Measurements from ENCODE around the gene TNP2. TPM values are rescaled to one million over a fixed set of nuclear protein-coding genes. Genes with fewer than 3 reads are reported as not detected.

TNP2 gene
- polyA plus RNA-seq, 1 of the 3 experiments (the other 2 are of a cell fraction) = not detected

DNA sequence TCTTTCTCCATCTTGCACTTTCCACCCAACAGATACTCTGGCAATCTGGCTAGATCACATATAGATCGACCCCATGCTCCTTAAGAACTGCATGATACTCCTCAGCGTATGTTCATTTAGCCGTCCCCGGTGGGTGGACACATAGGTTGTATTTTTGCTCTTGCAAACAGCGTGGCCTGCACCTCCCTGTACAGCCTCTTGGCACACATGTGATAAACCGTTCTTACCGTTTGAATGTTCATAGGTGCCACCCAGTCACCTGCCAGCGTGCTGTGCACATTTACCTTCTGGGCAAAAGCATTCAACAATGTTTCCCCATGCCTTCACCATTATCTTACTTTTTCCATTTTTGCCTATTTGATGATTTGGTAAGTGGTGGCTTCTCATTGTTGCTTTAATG, 6.2 kb downstream of the TNP2 start (continued):
- TF ChIP-seq, protein P1, sequence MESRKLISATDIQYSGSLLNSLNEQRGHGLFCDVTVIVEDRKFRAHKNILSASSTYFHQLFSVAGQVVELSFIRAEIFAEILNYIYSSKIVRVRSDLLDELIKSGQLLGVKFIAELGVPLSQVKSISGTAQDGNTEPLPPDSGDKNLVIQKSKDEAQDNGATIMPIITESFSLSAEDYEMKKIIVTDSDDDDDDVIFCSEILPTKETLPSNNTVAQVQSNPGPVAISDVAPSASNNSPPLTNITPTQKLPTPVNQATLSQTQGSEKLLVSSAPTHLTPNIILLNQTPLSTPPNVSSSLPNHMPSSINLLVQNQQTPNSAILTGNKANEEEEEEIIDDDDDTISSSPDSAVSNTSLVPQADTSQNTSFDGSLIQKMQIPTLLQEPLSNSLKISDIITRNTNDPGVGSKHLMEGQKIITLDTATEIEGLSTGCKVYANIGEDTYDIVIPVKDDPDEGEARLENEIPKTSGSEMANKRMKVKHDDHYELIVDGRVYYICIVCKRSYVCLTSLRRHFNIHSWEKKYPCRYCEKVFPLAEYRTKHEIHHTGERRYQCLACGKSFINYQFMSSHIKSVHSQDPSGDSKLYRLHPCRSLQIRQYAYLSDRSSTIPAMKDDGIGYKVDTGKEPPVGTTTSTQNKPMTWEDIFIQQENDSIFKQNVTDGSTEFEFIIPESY (IDR thresholded peaks at IDR 0.05; ENCODE audit: borderline replicate concordance, low read depth) = no peak
- TF ChIP-seq ELF1 (IDR thresholded peaks at IDR 0.05) (no peak), MEF2A (IDR thresholded peaks at IDR 0.05; ENCODE audit: borderline replicate concordance, low read depth) (no peak), JUND (IDR thresholded peaks at IDR 0.05) (no peak)
- TF ChIP-seq, protein P2, sequence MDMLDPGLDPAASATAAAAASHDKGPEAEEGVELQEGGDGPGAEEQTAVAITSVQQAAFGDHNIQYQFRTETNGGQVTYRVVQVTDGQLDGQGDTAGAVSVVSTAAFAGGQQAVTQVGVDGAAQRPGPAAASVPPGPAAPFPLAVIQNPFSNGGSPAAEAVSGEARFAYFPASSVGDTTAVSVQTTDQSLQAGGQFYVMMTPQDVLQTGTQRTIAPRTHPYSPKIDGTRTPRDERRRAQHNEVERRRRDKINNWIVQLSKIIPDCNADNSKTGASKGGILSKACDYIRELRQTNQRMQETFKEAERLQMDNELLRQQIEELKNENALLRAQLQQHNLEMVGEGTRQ (IDR thresholded peaks at IDR 0.05; ENCODE audit: borderline replicate concordance, low read depth, low read length) = no peak

DNA sequence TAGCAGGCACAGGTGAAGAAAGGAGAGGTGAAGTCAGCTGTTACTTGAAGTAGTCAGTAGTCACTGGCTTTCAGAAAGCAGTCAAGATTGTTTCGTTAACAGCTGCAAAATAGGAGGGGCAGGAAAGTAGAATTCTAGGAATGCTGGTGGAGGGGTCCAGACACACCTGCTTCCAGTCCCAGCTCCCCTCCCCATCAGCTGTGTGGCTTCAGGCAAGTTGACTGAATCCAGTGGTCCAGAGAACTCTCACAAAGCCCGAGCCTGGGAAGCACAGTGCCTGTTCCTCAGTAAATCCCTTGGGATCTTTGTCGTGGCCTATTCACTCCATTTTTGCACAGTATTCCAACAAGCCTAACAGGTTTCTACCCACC, 8.5 kb downstream of the TNP2 start:
- Histone ChIP-seq H3K9ac (no peak overlapping the region), H3K27me3 (ENCODE audit: insufficient read depth) (no peaks in the 10 kb centered on the region), H3K27ac (ENCODE audit: low read depth in 2 of 2, low read length in 1 of 2) (no peak overlapping the region), H3K4me3 (ENCODE audit: low read depth in 2 of 2, low read length in 1 of 2) (no peak overlapping the region), H3K9me2 (no peaks in the 10 kb centered on the region), H3K4me2 (no peak overlapping the region), H3K9me3 (no peaks in the 10 kb centered on the region), H4K20me1 (ENCODE audit: insufficient read depth) (no peaks in the 10 kb centered on the region), H3F3A (replicated peaks; ENCODE audit: insufficient read depth) (peaks cover 4% of the 10 kb centered on the region), H3K36me3 (replicated peaks in 1 of 2; ENCODE audit: control insufficient read depth in 1 of 2, insufficient read depth in 2 of 2, low read length in 1 of 2) (no peaks in the 10 kb centered on the region), H3K4me1 (ENCODE audit: control insufficient read depth in 1 of 2, insufficient read depth in 2 of 2, low read depth in 1 of 2, low read length in 1 of 2) (peaks cover 0 to 17% of the 10 kb centered on the region in 2 experiments; a peak in 1 of 4 replicates), H3K79me2 (ENCODE audit: insufficient read depth) (peaks cover under 1% of the 10 kb centered on the region; the same call in 1 of the 2 replicates), H2AFZ (ENCODE audit: low read depth) (no peak overlapping the region)
- CTCF ChIA-PET = interaction anchor here (1.0 to 14.4 kb wide), 4 partner anchors 37 to 306 kb away, joined by 3 to 318 read pairs (median 3); no protein-coding TSS in a partner anchor
- TF ChIP-seq, protein P1 (IDR thresholded peaks at IDR 0.05; ENCODE audit: borderline replicate concordance, low read depth) = no peak
- TF ChIP-seq, protein P3, sequence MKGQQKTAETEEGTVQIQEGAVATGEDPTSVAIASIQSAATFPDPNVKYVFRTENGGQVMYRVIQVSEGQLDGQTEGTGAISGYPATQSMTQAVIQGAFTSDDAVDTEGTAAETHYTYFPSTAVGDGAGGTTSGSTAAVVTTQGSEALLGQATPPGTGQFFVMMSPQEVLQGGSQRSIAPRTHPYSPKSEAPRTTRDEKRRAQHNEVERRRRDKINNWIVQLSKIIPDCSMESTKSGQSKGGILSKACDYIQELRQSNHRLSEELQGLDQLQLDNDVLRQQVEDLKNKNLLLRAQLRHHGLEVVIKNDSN (IDR thresholded peaks at IDR 0.05; ENCODE audit: borderline replicate concordance, low read depth) = no peak
- TF ChIP-seq FOSL2 (IDR thresholded peaks at IDR 0.05; ENCODE audit: borderline replicate concordance, low read depth) (no peak), SMC3 (IDR thresholded peaks at IDR 0.05; ENCODE audit: low read depth, low read length) (no peak), GABPA (IDR thresholded peaks at IDR 0.05; ENCODE audit: low read depth) (no peak), EP300 (IDR thresholded peaks at IDR 0.05; ENCODE audit: borderline replicate concordance in 1 of 2, low read depth in 1 of 2, low read length in 1 of 2) (no peak), GATA2 (CRISPR knock-in tag; IDR thresholded peaks at IDR 0.05) (no peak), JUND (IDR thresholded peaks at IDR 0.05) (no peak), FOXJ3 (CRISPR knock-in tag; IDR thresholded peaks at IDR 0.05) (no peak), ELF1 (IDR thresholded peaks at IDR 0.05) (no peak)
- TF ChIP-seq, protein P4, sequence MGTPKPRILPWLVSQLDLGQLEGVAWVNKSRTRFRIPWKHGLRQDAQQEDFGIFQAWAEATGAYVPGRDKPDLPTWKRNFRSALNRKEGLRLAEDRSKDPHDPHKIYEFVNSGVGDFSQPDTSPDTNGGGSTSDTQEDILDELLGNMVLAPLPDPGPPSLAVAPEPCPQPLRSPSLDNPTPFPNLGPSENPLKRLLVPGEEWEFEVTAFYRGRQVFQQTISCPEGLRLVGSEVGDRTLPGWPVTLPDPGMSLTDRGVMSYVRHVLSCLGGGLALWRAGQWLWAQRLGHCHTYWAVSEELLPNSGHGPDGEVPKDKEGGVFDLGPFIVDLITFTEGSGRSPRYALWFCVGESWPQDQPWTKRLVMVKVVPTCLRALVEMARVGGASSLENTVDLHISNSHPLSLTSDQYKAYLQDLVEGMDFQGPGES (IDR thresholded peaks at IDR 0.05; ENCODE audit: low read depth, low read length) = no peak
- TF ChIP-seq, protein P5, sequence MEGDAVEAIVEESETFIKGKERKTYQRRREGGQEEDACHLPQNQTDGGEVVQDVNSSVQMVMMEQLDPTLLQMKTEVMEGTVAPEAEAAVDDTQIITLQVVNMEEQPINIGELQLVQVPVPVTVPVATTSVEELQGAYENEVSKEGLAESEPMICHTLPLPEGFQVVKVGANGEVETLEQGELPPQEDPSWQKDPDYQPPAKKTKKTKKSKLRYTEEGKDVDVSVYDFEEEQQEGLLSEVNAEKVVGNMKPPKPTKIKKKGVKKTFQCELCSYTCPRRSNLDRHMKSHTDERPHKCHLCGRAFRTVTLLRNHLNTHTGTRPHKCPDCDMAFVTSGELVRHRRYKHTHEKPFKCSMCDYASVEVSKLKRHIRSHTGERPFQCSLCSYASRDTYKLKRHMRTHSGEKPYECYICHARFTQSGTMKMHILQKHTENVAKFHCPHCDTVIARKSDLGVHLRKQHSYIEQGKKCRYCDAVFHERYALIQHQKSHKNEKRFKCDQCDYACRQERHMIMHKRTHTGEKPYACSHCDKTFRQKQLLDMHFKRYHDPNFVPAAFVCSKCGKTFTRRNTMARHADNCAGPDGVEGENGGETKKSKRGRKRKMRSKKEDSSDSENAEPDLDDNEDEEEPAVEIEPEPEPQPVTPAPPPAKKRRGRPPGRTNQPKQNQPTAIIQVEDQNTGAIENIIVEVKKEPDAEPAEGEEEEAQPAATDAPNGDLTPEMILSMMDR (IDR thresholded peaks at IDR 0.05) = no peak
- TF ChIP-seq, protein P2 (IDR thresholded peaks at IDR 0.05; ENCODE audit: borderline replicate concordance, low read depth, low read length) = no peak
- WGBS (ENCODE audit: low lambda C conversion rate) = 65% methylated on average over 2 of the region's 3 CpGs
- DNase-seq = no peak
- POLR2A ChIA-PET = interaction anchor here (0.6 kb wide), 1 partner anchor 310 kb away, joined by 3 read pairs; no protein-coding TSS in a partner anchor

Measured in SK-N-SH (cell line).